SU-DHL-6 (cell line): ENCODE measurements around the gene DHX30.

ENCODE experiments used
- H2AFZ ChIP-seq: fragments of 200-600 bp; sonication (generic); 2 replicates; pipeline ENCODE4 v1.6.1; 2014; ENCODE audit warnings: low read depth, mild to moderate bottlenecking, moderate library complexity, mixed read lengths, antibody characterized with exemption, low read length; ENCODE audit not compliant: severe bottlenecking
- H3F3A ChIP-seq: fragments of 200-600 bp; shearing (Covaris generic); 2 replicates; pipeline ENCODE4 v1.6.0; 2016; ENCODE audit warnings: antibody characterized with exemption, mild to moderate bottlenecking; ENCODE audit not compliant: insufficient read depth
- H3K27ac ChIP-seq: fragments of 200-600 bp; sonication (generic); 2 replicates; pipeline ENCODE4 v1.5.1; 2016; ENCODE audit warnings: low read depth, mild to moderate bottlenecking, low read length, moderate library complexity, mixed read lengths
- H3K27me3 ChIP-seq: fragments of 200-600 bp; sonication (generic), shearing (Covaris generic); 2 replicates; pipeline ENCODE4 v1.6.0; 2014; ENCODE audit warnings: mild to moderate bottlenecking, low read length
- H3K36me3 ChIP-seq: fragments of 200-600 bp; sonication (generic); 2 replicates; pipeline ENCODE4 v1.6.1; 2014; ENCODE audit warnings: mild to moderate bottlenecking, low read length, mixed read lengths
- H3K4me2 ChIP-seq: fragments of 300-600, 200-600 bp; shearing (Covaris generic), sonication (generic); 2 replicates; pipeline ENCODE4 v1.6.0; 2014; ENCODE audit warnings: low read length, low read depth, mild to moderate bottlenecking; ENCODE audit not compliant: poor library complexity, severe bottlenecking
- H3K4me3 ChIP-seq: fragments of 200-600 bp; sonication (generic); 2 replicates; pipeline ENCODE4 v1.5.1; 2014; ENCODE audit warnings: antibody characterized with exemption, low read length, mild to moderate bottlenecking, mixed read lengths; ENCODE audit not compliant: insufficient read depth, poor library complexity, severe bottlenecking
- H3K79me2 ChIP-seq: fragments of 200-600 bp; sonication (generic); 2 replicates; pipeline ENCODE4 v1.6.1; 2014; ENCODE audit warnings: mild to moderate bottlenecking, low read length, moderate library complexity; ENCODE audit not compliant: insufficient read depth
- H3K9ac ChIP-seq: fragments of 200-600 bp; sonication (generic); 2 replicates; pipeline ENCODE4 v1.7.0; 2014; ENCODE audit warnings: mild to moderate bottlenecking, low read length
- H3K9me2 ChIP-seq: fragments of 200-600 bp; sonication (generic); replicated peaks from 2 replicates; pipeline ENCODE4 v1.6.1; 2014; ENCODE audit warnings: low read length; ENCODE audit not compliant: insufficient read depth
- H3K9me3 ChIP-seq: fragments of 200-600 bp; sonication (generic); 2 replicates; pipeline ENCODE4 v1.6.1; 2014; ENCODE audit warnings: low read length, mixed read lengths; ENCODE audit not compliant: insufficient read depth
- H4K20me1 ChIP-seq: fragments of 200-600 bp; sonication (generic); 2 replicates; pipeline ENCODE4 v1.6.1; 2014; ENCODE audit warnings: low read depth, mild to moderate bottlenecking, antibody characterized with exemption, low read length, moderate library complexity, mixed read lengths
- EZH2phosphoT487 ChIP-seq: fragments of 200-600 bp; sonication (generic), shearing (Covaris generic); conservative IDR thresholded peaks from 2 replicates; pipeline ENCODE4 v1.6.1; 2018; ENCODE audit warnings: mild to moderate bottlenecking, antibody characterized with exemption, low read length, moderate library complexity, mixed read lengths
- TF ChIP-seq, protein P1 (sequence below): fragments of 200-600 bp; sonication (generic); IDR thresholded peaks from one replicate; pipeline ENCODE4 v1.5.1; 2017; ENCODE audit warnings: antibody characterized with exemption, mild to moderate bottlenecking, low read length, moderate library complexity; ENCODE audit not compliant: insufficient read depth, poor library complexity, severe bottlenecking

Gene DHX30

DNA sequence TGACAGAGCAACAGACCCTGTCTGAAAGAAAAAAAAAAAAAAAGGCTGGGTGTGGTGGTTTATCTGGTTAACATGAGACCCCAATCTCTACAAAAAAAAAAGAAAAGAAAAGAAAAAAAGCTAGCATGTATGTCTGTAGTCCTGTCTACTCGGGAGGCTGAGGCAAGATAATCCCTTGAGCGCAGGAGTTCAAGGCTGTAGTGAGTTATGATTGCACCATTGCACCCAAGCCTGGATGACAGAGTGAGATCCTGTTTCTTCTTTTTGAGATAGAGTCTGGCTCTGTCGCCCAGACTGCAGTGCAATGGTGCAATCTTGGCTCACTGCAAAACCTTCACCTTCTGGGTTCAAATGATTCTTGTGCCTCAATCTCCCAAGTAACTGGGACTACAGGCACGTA is 8.4 kb upstream of the DHX30 start:
- Histone ChIP-seq H4K20me1 (no peaks in the 10 kb centered on the region), H3F3A (no peaks in the 10 kb centered on the region), H3K27me3 (no peaks in the 10 kb centered on the region), H3K4me3 (no peak overlapping the region), H3K9me3 (no peaks in the 10 kb centered on the region), H3K79me2 (no peaks in the 10 kb centered on the region), H3K9ac (no peak overlapping the region), H3K4me2 (no peak overlapping the region), H3K27ac (no peak overlapping the region), H3K36me3 (no peaks in the 10 kb centered on the region), H2AFZ (no peak overlapping the region), H3K9me2 (no peaks in the 10 kb centered on the region)
- TF ChIP-seq EZH2phosphoT487, result no peak
- TF ChIP-seq, protein P1, sequence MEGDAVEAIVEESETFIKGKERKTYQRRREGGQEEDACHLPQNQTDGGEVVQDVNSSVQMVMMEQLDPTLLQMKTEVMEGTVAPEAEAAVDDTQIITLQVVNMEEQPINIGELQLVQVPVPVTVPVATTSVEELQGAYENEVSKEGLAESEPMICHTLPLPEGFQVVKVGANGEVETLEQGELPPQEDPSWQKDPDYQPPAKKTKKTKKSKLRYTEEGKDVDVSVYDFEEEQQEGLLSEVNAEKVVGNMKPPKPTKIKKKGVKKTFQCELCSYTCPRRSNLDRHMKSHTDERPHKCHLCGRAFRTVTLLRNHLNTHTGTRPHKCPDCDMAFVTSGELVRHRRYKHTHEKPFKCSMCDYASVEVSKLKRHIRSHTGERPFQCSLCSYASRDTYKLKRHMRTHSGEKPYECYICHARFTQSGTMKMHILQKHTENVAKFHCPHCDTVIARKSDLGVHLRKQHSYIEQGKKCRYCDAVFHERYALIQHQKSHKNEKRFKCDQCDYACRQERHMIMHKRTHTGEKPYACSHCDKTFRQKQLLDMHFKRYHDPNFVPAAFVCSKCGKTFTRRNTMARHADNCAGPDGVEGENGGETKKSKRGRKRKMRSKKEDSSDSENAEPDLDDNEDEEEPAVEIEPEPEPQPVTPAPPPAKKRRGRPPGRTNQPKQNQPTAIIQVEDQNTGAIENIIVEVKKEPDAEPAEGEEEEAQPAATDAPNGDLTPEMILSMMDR, result no peak

DNA sequence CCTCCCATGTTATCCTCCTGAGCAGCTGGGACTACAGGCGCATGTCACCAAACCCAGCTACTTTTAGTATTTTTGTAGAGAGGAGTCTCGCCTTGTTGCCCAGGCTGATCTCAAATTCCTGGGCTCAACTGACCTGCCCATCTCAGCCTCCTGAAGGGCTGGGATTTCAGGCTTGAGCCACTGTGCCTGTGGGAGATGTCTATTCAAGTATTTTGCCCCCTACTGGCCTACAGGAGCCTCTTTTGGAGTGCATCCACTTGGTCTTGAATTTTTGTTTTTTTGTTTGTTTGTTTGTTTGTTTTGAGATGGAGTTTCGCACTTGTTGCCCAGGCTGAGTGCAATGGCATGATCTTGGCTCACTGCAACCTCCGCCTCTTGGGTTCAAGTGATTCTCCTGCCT is 3.2 kb upstream of the DHX30 start:
- Histone ChIP-seq H3K27me3 (no peaks in the 10 kb centered on the region), H3K9me2 (no peaks in the 10 kb centered on the region), H3K9ac (no peak overlapping the region), H4K20me1 (no peaks in the 10 kb centered on the region), H3K36me3 (no peaks in the 10 kb centered on the region), H2AFZ (no peak overlapping the region), H3K4me2 (no peak overlapping the region), H3K4me3 (no peak overlapping the region), H3K27ac (no peak overlapping the region), H3K79me2 (peaks cover 4% of the 10 kb centered on the region; the same call in 1 of the 2 replicates), H3K9me3 (no peaks in the 10 kb centered on the region), H3F3A (0 out of 2 replicates have a peak, but pooled peaks cover 3% of the 10 kb centered on the region)
- no peak for TF ChIP-seq EZH2phosphoT487
- TF ChIP-seq, protein P1, result peak; percentile 37

DNA sequence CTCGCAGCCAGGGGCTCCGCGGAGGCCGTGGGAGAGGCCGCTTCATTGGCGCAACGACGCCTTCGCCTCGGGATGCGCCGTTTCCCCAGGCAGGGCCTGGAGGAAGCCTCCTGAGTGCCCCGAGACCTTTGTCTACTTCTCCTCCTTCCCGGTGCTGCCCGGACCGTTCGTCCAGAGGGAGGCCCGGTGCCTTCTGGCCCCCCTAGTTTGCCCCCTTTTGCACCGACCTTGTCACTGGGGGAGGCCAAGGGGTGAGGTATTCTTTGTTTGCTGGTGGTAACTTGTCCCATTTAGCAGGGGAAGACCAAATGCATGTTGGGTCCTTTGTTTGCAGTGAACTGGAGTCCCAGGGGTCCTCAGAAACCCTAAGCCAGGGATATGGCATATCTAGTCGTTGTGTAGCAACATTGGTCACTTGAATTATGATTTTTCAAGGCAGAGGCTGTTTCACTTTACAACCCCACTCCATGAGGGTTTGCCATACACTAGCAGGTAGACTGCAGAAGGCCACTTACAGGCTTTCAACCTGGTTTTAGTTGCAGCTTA is 615 bp downstream of the DHX30 start:
- Histone ChIP-seq H3K9ac (peak overlapping the region; percentile 78), H3K27me3 (no peaks in the 10 kb centered on the region), H3K9me3 (no peaks in the 10 kb centered on the region), H3F3A (0 out of 2 replicates have a peak, but pooled peaks cover 3% of the 10 kb centered on the region), H3K36me3 (no peaks in the 10 kb centered on the region), H3K27ac (peak overlapping the region; percentile 4; the same call in 1 of the 2 replicates), H4K20me1 (no peaks in the 10 kb centered on the region), H3K9me2 (no peaks in the 10 kb centered on the region), H3K4me2 (peak overlapping the region; percentile 81), H2AFZ (peak overlapping the region; percentile 91), H3K4me3 (peak overlapping the region; percentile 76), H3K79me2 (peaks cover 4% of the 10 kb centered on the region; the same call in 1 of the 2 replicates)
- TF ChIP-seq, protein P1, result no peak
- TF ChIP-seq EZH2phosphoT487, result no peak
